Activated CD8-positive, alpha-beta memory T cell treated with anti-CD3 and anti-CD28 coated beads for 4 hours (primary cell): ENCODE results near the gene EZR.

Experiments used
- DNase-seq, 2 donors: peaks; one replicate each; pipeline ENCODE4 v3.0.0-alpha.2; 2020; ENCODE audit warnings: low read depth in 2 of 2

EZR gene

DNA sequence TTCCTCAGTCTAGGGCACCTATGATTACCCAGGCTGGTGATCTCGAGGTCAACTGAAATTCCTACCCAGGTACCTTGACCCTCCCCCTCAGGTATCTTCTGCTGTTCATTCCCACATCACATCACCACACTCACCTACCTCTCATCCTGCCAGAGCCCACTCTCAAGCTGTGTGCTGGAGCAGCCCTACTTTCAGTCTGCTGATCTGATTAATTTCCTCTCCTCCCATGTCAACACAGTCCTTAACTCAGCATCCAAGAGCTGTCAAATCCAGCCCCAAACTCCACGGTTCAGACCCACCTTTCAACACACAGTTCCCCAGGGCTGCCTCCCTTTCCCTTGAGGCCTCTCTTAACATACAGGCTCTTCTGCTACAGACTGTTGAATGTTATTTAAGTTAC is 42.4 kb downstream of the EZR start:
- DNase-seq, result no peak

DNA sequence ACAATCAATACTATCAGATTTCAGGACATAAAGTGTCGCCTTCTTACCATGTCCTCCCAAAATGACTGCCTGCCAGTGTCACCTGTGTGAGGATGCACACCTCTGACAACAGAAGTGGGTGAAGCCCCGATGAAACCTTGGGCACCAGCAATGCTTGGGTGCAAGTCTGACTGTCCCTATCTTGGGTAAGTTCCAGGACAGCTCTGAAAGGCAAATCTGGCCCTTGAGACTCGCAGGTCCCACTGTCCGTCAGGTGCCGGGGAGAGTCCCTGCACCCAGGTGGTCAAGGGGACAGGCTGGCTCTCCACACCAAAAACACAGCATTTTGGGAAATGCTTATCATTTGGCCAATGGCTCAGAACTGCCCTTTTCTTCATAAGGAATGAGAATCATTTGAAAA is 43.3 kb downstream of the EZR start:
- DNase-seq, result no peak

DNA sequence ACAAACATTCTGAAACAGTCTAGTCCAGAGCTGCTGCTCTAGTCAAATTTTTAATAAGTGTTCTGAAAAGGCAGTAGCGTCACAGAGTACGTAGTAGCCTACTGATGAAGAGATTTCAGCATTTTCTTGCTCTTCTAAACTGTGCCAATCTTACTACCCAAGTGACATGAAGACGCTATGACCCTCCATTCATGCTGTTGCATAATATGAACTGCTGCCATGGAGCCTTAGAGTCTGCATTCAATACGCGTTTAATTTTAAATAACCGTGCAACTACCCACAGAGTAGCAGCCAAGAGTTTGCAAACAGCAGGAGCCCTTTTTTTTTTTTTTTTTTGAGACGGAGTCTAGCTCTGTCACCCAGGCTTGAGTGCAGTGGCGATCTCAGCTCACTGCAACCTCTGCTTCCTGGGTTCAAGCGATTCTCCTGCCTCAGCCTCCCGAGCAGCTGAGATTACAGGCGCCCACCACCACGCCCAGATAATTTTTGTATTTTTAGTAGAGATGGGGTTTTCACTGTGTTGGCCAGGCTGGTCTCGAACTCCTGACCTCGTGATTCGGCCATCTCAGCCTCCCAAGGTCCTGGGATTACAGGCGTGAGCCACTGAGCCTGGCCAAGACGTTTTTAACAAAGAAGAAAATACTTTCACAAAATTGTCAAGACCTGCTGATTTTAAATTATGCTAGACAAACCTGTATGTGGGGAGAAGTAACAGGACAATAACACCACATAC is 44.3 kb downstream of the EZR start:
- no peak for DNase-seq

DNA sequence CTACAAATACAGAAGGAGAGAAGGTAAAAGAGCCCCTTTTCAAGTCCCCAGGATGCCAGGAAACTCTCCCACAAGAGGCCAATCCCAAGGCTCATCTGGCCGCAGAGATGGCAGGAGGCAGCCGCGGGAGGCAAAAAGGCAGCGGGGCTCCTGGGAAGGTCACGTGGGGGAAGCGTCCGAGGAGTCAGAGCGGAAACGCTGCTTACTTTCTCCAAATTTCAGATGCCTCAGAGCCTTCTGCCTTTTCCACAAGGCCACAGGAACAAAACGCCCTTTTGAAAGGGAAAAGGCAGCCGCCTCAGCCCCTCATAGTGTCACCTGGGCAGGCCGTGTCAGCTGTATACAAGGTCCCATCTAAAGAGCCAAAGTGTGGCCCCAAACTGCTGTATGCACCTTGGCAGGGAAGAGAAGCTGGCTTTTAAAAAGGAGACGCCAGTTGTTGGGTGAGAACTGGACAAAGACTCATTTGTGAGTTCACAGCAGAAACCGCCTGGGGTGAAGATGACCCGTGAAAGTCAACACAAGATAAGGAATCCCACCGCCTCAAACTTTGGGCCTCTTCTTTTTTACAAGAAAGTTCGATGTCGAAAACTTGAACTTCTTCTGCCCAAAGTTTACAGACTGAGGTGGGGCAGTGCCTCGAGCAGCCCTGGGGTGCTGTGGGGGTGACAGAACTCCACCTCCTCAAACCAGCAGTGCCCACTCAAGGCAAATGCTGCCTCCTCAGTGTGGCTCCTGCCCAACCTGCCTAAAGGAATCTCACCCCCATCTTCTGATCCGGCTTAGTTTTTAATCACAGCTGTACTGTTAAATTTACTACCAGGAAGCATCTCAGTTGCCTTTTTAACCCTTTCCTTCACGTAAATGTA is 45.4 kb downstream of the EZR start:
- DNase-seq, result no peak

DNA sequence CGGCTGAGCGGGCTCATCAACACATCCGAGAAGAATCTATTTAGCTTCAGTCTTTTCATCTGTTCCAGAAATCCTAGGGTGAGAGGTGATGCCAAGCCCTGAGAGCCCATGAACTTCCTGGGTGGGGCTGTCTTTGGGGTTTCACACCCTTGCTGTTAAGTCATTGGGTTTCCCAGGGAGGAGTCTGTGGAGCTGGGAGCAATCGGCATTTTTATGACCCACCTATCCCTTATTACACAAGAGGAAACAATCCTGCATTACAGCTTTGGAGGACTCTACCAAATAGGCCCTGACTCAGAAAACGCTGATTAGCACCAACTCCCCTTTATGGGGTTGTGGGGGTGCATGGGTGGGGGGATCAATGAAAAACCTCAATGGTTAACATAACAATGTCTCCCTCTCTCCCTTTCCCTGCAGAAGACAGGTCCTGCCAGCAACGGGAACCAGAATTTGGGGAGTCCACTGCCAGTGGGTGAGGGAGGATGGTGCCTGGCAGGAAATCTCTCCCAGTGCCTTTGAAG is 46.3 kb downstream of the EZR start:
- no peak for DNase-seq

DNA sequence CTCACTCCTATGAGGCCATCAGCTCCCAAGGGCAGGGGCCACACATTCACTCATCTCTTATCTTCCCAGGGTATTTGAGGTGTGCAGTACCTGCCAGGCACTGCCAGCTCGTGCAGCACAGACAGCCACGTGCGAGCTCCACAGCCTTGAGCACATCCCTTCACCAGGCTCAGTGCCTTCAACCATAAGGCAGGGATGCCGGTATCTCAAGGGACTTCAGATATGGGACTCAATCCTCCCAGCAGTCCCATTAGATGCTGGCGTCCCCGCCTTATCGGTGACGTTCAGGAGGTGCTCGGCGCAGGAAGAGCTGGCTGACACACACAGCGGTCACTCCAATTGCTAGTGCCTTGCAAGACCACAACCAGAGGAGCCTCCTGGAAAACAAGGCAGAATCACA is 47.0 kb downstream of the EZR start:
- DNase-seq, result no peak

DNA sequence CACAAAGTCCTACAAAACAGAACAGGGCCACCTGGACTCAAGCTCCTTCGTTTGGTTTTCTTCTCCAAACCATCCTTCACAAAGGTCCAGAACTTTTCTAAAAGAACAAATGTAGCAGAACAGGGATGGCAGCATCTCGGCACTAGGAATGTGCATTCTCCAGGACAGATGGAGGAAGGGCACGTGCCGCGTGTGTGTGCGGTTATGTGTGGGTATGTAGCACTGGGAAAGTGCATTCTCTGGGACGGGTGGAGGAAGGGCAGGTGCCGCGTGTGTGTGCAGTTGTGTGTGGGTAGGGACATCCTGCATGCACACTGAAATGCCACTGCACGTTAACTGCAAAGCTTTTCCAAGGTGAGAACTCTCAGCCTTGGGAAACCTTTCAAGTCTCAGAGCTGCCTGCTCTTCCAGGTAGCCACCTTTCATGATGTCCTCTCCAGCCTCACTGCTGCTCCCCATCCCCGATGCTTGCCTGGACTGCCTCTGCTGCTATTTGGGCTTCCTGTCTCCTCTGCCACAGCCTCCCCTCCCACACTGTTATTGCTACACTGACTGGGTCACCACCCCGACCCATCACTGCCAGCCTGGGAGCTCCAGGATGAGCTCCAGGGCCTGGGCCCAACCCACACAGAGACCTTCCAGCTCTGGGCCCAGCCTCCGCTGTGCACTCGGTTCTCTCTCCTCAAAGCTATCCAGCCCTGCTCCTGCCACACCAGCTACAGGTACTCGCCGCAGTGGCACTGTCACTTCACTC is 47.6 kb downstream of the EZR start:
- DNase-seq, result no peak

DNA sequence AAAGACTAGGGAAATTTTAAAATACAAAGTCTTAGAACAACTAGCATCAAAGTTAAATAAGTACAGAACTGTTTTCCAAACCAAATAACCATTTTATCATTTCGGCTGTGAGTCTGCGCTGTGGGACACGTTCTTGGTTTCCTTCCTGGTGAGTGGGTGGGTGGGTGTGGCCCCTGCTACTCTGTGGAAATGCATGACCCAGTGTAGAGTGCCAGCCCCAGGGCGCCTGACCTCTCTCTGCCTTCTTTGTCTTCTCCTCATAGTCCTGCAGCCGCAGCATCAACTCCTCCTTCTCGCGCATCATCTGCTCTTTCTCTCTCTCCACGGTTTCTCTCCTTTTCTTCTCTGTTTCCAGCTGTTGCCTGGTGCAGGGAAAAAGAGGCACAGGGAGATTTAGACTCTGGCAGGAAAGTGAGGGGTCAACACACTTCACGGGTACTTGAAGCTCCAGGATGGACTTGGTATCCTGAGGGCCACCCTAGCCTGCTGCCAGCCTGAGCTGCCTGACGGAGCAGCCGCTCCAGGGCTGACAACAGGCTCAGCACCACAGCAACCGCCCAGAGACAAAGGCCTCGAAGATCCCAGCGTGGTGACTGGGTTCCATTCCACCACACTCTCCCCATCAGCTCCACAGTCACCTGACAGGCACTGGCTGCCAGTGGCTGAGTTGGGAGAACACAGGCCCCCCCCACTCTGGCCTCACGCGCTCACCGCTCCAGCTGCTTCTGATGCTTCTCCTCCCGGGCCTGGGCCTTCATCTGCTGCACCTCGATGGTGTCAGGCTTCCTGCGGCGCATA is 48.4 kb downstream of the EZR start:
- DNase-seq, result no peak

DNA sequence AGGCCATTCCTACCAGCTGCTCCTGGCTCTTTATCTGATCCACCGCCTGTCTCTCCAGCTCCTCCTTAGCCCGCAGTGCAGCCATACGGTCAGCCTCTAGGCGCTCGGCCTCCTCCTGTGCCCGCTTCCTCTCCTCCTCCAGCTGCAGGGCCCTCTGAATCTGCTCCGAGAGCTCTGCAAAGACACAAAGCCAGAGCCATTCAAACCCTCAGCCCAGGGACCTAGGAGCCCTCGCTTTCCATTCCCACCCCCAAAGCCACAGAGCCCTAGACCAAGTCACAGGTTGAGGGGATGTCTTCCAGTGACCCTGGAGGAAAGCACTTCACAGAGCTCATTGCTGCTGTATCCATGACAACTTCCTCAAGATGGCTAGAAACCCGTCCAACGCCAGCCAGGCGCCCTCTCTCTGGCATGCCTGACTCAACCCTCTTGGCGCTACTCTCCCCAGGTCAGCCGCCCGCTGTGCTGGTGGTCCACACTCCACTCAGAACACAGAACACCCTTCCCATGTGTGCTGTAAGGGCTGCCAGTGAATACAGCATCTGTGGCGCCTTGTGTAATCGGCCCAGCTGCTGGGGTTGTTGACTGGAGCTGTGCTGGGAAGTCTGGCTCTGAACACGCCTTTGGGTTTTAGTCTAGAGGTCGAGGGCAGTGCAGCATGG is 49.3 kb downstream of the EZR start:
- DNase-seq, result no peak

DNA sequence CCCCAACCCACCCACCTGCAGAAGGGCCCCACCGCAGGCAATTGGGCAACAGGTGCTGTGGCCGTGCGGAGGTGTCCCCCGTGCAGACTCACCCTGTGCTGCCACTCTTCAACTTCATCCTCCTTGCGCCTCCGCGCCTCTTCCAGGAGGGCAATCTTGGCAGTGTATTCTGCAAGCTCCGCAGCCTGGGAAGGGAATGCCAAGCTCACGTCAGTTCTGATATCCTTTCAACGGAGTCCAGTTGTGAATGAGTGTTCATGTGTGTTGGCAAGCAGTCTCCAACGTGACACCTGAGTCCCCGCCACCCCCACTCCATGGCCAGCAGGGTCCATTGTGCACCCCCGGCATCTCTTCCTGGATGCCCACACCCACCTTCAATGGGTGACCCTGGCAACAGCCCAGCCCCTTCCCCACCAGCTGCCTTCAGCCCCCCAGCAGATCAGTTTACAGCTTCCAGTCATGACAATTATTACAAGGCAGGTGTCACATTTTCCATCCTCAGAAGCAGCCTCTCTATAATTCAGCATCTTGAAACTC is 49.9 kb downstream of the EZR start:
- no peak for DNase-seq

DNA sequence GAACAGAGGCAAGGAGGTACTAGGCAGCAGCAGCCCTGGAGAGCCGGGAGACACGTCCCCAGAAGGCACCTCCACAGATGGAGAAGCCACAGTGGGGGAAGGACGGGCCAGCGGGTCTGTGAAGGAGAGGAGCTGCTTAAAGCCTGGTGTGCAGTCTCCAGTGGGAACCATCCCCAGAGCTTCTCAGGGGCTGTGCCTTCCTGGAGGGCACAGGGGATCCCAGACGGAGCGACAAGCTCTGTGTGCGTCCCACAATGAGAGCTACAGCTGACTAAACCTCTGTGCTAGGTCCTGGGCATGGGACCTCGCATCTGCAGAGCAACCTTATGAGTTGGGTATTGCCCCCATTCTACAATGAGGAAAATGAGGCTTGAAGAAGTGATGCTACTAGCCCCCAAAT is 50.7 kb downstream of the EZR start:
- DNase-seq, result no peak

DNA sequence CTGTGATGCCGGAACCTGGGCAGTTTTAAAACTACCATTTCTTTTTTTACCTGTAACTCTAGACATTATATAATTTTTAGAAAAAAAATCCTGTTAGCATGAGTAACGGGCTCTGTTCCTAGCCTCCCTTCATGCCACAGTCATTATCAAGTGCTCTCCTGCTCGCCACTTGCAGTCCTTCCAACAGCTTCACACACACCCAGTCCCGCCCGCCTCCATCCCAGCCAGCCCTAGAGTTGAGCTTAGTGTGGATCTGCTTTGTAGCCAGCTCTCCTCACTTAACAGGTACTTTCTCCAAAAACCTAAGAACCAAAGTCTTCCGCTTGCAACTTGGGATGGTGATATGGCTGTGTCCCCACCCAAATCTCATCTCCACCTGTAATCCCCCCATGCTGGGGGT is 51.5 kb downstream of the EZR start:
- no peak for DNase-seq

DNA sequence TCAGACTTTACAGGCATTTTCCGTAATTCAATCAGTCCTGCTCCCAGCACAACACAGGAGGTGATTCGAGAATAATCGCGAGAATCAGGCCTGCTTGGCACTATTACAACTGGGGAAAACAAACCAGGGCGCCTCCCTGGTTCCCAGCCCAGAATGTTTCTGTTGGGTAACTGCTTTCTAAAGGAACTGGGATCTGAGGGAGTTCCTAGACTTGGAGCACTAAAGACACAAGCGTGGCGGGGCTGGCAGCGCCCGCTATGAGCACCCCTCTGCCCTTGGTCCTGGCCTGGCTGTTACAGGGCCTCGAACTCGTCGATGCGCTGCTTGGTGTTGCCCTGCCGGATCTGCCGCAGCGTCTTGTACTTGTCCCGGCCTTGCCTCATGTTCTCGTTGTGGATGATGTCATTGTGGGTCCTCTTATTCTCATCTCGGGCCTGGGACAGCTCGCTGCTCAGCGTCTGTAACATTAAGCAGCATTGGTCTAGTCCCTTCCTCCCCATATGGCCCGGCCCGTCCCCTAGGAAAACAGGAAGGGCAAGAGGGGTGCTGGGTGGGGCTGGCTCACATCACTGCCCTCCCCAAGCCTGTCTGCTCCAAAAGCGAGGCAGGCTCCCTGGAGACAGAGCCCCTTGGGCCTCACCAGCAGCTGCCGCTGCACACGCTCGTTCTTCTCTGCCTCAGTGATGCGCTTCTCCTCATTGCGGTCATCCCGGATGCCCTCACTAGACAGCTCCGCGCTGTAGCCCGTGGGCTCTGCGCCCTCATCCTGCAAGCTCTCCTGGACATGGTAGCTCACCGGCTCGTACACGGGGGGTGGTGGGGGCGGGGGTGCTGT is 52.3 kb downstream of the EZR start:
- no peak for DNase-seq

DNA sequence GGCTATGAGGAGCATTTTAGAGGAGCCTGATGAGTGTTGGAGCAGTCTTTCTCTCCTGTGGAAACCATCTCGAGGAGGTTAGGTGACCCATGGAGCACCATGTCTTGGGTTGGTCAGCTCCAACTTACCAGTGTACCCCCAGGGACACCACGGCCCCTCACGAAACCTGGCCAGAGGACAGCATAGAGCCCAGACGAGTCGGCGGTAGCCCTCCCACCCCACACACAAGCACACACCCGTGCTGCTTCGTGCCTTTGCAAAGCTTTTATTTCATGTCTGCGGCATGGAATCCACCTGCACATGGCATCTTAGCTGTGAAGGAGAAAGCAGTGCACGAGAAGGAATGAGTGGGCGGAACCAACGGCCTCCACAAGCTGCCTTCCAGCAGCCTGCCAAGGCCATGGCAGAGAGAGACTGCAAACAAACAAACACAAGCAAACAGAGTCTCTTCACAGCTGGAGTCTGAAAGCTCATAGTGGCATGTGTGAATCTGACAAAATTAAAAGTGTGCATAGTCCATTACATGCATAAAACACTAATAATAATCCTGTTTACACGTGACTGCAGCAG is 53.6 kb downstream of the EZR start:
- DNase-seq, result no peak

DNA sequence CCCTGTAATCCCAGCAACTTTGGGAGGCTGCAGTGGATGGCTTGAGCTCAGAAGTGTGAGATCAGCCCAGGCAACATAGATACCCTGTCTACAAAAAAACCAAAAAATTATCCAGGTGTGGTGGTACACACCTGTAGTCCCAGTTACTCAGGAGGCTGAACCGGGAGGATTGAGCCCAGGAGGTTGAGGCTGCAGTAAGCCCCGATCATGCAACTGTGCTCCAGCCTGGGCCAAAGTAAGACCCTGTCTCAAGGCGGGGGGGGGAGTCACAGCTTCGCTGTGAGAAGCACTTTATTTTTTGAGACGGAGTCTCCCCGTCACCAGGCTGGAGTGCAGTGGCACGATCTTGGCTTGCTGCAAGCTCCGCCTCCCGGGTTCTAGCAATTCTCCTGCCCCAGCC is 54.2 kb downstream of the EZR start:
- DNase-seq, result no peak

DNA sequence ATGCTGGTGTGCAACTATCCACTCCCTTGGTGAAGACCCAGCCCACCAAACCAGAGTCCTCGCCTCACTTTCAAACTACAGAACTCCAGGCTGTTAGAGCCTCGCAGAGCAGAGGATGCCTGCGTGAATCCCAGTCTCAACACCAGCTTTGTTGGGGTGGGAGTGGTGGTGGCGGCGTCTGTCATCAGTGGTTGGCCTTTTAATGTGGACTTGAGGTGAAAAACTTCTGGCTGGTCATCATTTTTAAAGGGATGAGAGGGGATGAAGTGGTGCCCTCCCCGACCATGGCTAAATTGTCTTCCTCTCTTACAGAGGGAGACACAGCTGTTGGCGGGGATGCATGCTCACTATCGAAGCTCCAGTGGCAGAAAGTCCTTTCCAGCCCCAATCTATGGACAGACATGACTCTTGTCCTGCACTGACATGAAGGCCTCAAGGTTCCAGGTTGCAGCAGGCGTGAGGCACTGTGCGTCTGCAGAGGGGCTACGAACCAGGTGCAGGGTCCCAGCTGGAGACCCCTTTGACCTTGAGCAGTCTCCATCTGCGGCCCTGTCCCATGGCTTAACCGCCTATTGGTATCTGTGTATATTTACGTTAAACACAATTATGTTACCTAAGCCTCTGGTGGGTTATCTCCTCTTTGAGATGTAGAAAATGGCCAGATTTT is 54.9 kb downstream of the EZR start:
- DNase-seq, result no peak

DNA sequence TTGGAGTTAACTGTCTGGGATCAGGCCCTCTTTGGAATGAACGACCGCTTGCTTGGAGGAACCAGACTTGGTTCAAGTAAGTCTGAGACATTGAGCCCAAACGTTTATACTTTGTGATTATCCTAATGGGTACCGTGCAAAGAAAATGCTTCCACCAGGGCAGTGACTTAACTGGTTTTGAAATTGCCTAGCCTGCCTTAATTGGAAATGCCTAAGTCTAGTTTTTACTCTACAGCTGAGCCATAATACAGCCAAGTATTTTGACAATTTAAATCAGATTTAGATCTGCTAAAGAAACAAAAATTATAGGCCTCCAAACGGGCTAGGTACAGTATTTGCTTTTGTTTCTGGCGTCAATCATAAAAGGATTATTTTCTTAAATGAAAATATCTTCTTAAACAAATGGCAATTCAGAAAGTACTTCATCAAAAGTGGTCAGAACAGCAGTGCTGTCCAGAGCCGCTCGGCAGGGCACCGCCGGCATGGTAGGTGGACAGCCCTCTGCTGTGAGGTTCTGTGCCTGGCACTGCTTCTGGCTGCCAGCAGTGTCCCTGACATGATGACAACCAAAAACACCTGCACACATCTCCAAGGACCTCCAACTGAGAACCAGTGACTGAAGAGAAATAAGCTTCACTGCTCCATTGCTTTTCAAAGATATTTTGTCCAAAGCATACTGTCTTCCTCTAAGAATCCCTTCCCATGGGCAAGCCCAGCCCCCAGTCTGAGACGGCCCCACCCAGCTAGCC is 55.6 kb downstream of the EZR start:
- DNase-seq, result no peak

DNA sequence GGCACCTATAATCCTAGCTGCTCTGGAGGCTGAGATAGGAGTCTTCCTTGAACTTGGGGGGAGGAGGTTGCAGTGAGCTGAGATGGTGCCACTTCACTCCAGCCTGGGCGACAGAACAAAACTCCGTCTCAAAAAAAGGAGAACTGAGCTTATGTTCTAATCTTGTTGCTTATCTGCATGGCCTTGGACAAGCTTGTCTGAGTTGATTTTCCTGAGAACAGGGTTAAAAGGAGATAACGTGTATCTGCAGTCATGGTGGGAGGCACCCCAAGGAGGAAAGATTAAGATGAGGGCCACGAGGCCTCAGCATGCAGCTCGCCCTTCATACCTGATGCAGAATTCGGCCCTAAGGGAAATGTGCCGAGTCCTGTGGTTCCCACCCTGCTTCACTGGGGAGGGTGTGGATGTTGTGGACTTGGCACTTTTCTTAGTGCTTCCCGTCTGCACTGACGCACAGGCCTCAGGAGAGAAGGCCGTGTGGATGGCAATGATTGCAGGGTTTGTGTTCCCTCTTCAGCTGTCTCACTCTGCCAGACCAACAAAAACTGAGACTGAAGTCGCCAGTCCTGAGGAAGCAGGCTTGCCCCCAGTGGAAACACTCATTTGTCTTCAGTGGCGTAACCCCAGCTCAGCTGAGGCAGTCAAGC is 56.3 kb downstream of the EZR start:
- DNase-seq, result no peak
